DOHH2 (cell line): ENCODE results near the gene MAP2K5.

ENCODE experiments used
- CTCF ChIP-seq: fragments of 200-600 bp; sonication (generic); IDR thresholded peaks from one replicate; pipeline ENCODE4 v1.5.1; 2014; ENCODE audit warnings: antibody characterized with exemption, mild to moderate bottlenecking, low read depth, low read length; ENCODE audit not compliant: poor library complexity, severe bottlenecking
- EZH2phosphoT487 ChIP-seq: fragments of 200-600 bp; sonication (generic); IDR thresholded peaks from 2 replicates; pipeline ENCODE4 v1.6.1; 2017; ENCODE audit warnings: borderline replicate concordance, mild to moderate bottlenecking, antibody characterized with exemption, low read length, moderate library complexity, mixed read lengths

- TF ChIP-seq CTCF, result no peak
- TF ChIP-seq EZH2phosphoT487, result no peak
These were observed 280.2 kb downstream of the MAP2K5 start for GRCh38 chr15:67822537-67823313.
